HepG2 (cell line): Measurements from ENCODE around the gene OR2C1. TPM values are rescaled to one million over a fixed set of nuclear protein-coding genes. Genes with fewer than 3 reads are reported as not detected.

Experiments
- ATAC-seq: fragments of 200-7000 bp; cut with Tn5 transposase; 3 replicates; pipeline ENCODE4 v1.9.1; 2020; ENCODE audit warnings: mild to moderate bottlenecking, moderate library complexity
- BruUV-seq: library from RNA; stranded (reverse); fragments of 400-500 nt; replicated peaks from 2 replicates; lab custom pipeline; 2021; lab: Mats Ljungman, UMichigan
- CTCF ChIA-PET: fragments of 300-600 bp; formaldehyde crosslinking; extraction: SDS; loops from one replicate; lab custom pipeline; 2021; ENCODE audit warnings: low total read pairs, inconsistent platforms, low intra/inter-chr PET ratio; lab: Yijun Ruan, JAX
- POLR2A ChIA-PET: fragments of 350-600 bp; sonication (Branson Sonifier 250); formaldehyde crosslinking; loops from one replicate; lab custom pipeline; 2020; ENCODE audit warnings: antibody characterized with exemption, inconsistent platforms; lab: Yijun Ruan, JAX
- DNase-seq: peaks from one replicate; pipeline ENCODE4 v3.0.0-alpha.2; 2015; ENCODE audit warnings: low spot score
- FAIRE-seq: peaks from 3 replicates; lab custom pipeline; 2011; peaks lifted over from hg19 to GRCh38; lab: Jason Lieb, UNC
- H2AFZ ChIP-seq: one replicate; pipeline ENCODE4 v1.6.1; 2011; ENCODE audit warnings: low read length, inconsistent platforms
- H3K27ac ChIP-seq: fragments of 300-600 bp; 3 replicates; pipeline ENCODE4 v1.8.0; 2011; ENCODE audit warnings: mixed run types, mild to moderate bottlenecking, mixed read lengths, low read length, inconsistent platforms; ENCODE audit not compliant: insufficient read depth; ENCODE audit errors: extremely low read length
- H3K27me3 ChIP-seq, 2 experiments: fragments of 200-600 bp in 1 of 2; 2 replicates in 1 of 2; 3 replicates in 1 of 2; pipeline versions ENCODE4 v1.6.0 to v1.8.0; 2011; ENCODE audit warnings: low read length in 2 of 2, mild to moderate bottlenecking in 2 of 2, moderate library complexity in 2 of 2, inconsistent platforms in 1 of 2; ENCODE audit not compliant: insufficient read depth in 2 of 2, control insufficient read depth in 1 of 2
- H3K36me3 ChIP-seq, 2 experiments: fragments of 200-600 bp in 1 of 2; replicated peaks in 1 of 2; 2 replicates in 1 of 2; 3 replicates in 1 of 2; pipeline versions ENCODE4 v1.5.1 to v1.8.0; 2011; ENCODE audit warnings: low read length in 2 of 2, inconsistent platforms in 1 of 2; ENCODE audit not compliant: insufficient read depth in 2 of 2, control insufficient read depth in 1 of 2
- H3K4me1 ChIP-seq: 2 replicates; pipeline ENCODE4 v1.5.1; 2012; ENCODE audit warnings: low read length, inconsistent platforms; ENCODE audit not compliant: insufficient read depth
- H3K4me2 ChIP-seq: 2 replicates; pipeline ENCODE4 v1.6.0; 2011; ENCODE audit warnings: low read depth, low read length, inconsistent platforms
- H3K4me3 ChIP-seq, 3 experiments: fragments of 200-600 bp in 1 of 3; sonication (generic), shearing (Covaris generic) in 1 of 3; replicated peaks in 1 of 3; 2 replicates each; pipeline ENCODE4 v1.5.1; 2011 to 2016; ENCODE audit warnings: low read length in 3 of 3, inconsistent platforms in 2 of 3, low read depth in 2 of 3, mild to moderate bottlenecking in 2 of 3, control low read depth in 1 of 3, mixed read lengths in 1 of 3; ENCODE audit not compliant: insufficient read depth in 1 of 3
- H3K79me2 ChIP-seq: one replicate; pipeline ENCODE4 v1.6.1; 2011; ENCODE audit warnings: low read length, inconsistent platforms; ENCODE audit not compliant: insufficient read depth
- H3K9ac ChIP-seq: 2 replicates; pipeline ENCODE4 v1.6.0; 2011; ENCODE audit warnings: mild to moderate bottlenecking, low read depth, low read length, inconsistent platforms; ENCODE audit not compliant: insufficient read depth
- H3K9me3 ChIP-seq: 2 replicates; pipeline ENCODE4 v1.5.1; 2012; ENCODE audit warnings: mild to moderate bottlenecking, low read length
- H4K20me1 ChIP-seq: 2 replicates; pipeline ENCODE4 v1.6.0; 2011; ENCODE audit warnings: inconsistent platforms, mild to moderate bottlenecking, low read length, moderate library complexity; ENCODE audit not compliant: insufficient read depth
- CEBPB ChIP-seq: IDR thresholded peaks from 2 replicates; pipeline ENCODE4 v1.6.1; 2011; ENCODE audit warnings: low read depth, low read length, improper control_type of control experiment, borderline replicate concordance
- LCORL ChIP-seq, 2 experiments: fragments of 450-650 bp in 1 of 2; sonication (generic) in 1 of 2; formaldehyde crosslinking in 1 of 2; IDR thresholded peaks; 2 replicates each; pipeline versions ENCODE4 v1.5.0 to v1.6.1; 2017 to 2020; ENCODE audit warnings: antibody characterized with exemption in 1 of 2, missing genetic modification reagents in 1 of 2
- MAFK ChIP-seq, 2 experiments: IDR thresholded peaks in 1 of 2; conservative IDR thresholded peaks in 1 of 2; 2 replicates each; pipeline ENCODE4 v1.6.1; 2011; ENCODE audit warnings: improper control_type of control experiment in 2 of 2, low read length in 2 of 2
- MED1 ChIP-seq: sonication (generic); formaldehyde crosslinking; IDR thresholded peaks from 2 replicates; pipeline ENCODE4 v1.4.0; 2020; ENCODE audit warnings: missing genetic modification reagents
- NFE2L2 ChIP-seq: fragments of 150-350 bp; IDR thresholded peaks from 2 replicates; pipeline ENCODE4 v1.6.1; 2014; ENCODE audit warnings: low read length
- RNF2 ChIP-seq: fragments of 450-650 bp; conservative IDR thresholded peaks from 2 replicates; pipeline ENCODE4 v1.6.1; 2016; ENCODE audit warnings: low read depth
- U2AF1 ChIP-seq: fragments of 200-400 bp; formaldehyde crosslinking; optimal IDR thresholded peaks from 2 replicates; pipeline ENCODE3; 2017; ENCODE audit warnings: mild to moderate bottlenecking, low read depth, low read length
- ZMAT3 ChIP-seq: sonication (generic); formaldehyde crosslinking; conservative IDR thresholded peaks from 2 replicates; pipeline ENCODE4 v1.7.0; 2021; ENCODE audit warnings: missing genetic modification reagents
- ZNF343 ChIP-seq: sonication (generic); formaldehyde crosslinking; IDR thresholded peaks from 2 replicates; pipeline ENCODE4 v1.4.0; 2020; ENCODE audit warnings: mild to moderate bottlenecking, missing genetic modification reagents
- ZNF761 ChIP-seq: sonication (generic); formaldehyde crosslinking; conservative IDR thresholded peaks from 2 replicates; pipeline ENCODE4 v1.4.0; 2020; ENCODE audit warnings: mild to moderate bottlenecking, missing genetic modification reagents
- WGBS: methylation state at CpG from one replicate; pipeline ENCODE4 v1.1.6; 2017; ENCODE audit warnings: low lambda C conversion rate; 5-methylcytosine and 5-hydroxymethylcytosine counted together
- in situ Hi-C: cut with HindIII; loops from 2 replicates; pipeline ENCODE4 v1.10.0; 2017; ENCODE audit warnings: low pct_unique_long_range_greater_than_20kb; ENCODE audit not compliant: extremely low pct_ligation_motif_present
- intact Hi-C: fragments of 100-400 bp; cut with micrococcal nuclease; formaldehyde crosslinking; loops from one replicate; pipeline ENCODE4 v1.10.0; 2022; ENCODE audit not compliant: unreplicated experiment
- polyA plus RNA-seq, 8 experiments: library from polyadenylated mRNA; depleted of rRNA in 3 of 8; stranded (reverse) in 7 of 8; unstranded in 1 of 8; fragments of >200 nt; fragmentation: Illumina TruSeq in 4 of 8; extraction: Trizol in 4 of 8; gene quantifications; 2 replicates each; pipeline versions ENCODE4 v1.2.1 to v1.2.3, GENCODE V29; 2011 to 2016; ENCODE audit warnings: low read depth in 4 of 8, missing spikeins in 1 of 8, mixed read lengths in 1 of 8; ENCODE audit not compliant: insufficient read depth in 1 of 8
- total RNA-seq, 5 experiments: library from RNA; depleted of rRNA; stranded (reverse); fragments of >200 nt; fragmentation: Illumina TruSeq; extraction: Trizol; gene quantifications; 2 replicates each; pipeline ENCODE4 v1.2.3, GENCODE V29; 2016; ENCODE audit warnings: low read depth in 1 of 5

The OR2C1 gene
- total and polyA plus RNA-seq, 2 of the 13 experiments (the other 11 are each of a cell fraction or from before 2014, with no cell fraction given) = not detected

DNA sequence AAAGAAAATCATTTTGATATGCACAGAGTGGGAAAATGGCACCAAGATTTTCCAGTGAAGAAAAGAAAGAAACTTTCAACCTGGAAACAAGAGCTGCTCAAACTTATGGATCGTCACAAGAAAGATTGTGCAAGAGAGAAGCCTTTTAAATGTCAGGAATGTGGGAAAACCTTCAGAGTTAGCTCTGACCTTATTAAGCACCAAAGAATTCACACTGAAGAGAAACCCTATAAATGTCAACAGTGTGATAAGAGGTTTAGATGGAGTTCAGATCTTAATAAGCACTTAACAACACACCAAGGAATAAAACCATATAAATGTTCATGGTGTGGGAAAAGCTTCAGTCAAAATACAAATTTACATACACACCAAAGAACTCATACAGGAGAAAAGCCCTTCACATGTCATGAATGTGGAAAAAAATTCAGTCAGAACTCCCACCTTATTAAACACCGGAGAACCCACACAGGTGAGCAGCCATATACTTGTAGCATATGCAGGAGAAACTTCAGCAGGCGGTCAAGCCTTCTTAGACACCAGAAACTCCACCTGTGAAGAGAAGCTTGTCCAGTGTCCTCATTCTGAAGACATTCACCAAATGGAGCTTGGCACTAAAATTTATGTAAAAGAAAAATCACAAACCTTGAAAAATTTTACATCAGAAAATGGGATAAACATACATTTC lies 38.2 kb upstream of the OR2C1 start:
- WGBS = 56% methylated on average over 3 of the region's 3 CpGs
- Histone ChIP-seq H3K4me2 (no peak overlapping the region), H3K27me3 (no peaks in the 10 kb centered on the region), H4K20me1 (no peaks in the 10 kb centered on the region), H3K79me2 (no peaks in the 10 kb centered on the region), H3K9me3 (no peaks in the 10 kb centered on the region), H3K27ac (no peak overlapping the region), H3K4me3 (no peak overlapping the region), H3K9ac (no peak overlapping the region), H2AFZ (no peak overlapping the region), H3K36me3 (no peaks in the 10 kb centered on the region), H3K4me1 (peaks cover 16% of the 10 kb centered on the region)
- POLR2A ChIA-PET = interaction anchor here (0.9 kb wide), 1 partner anchor 47 kb away, joined by 3 read pairs; no protein-coding TSS in a partner anchor
- CTCF ChIA-PET = no interaction called here
- no TSS peak for BruUV-seq
- no peak for ATAC-seq
- intact Hi-C loops = no loop called here
- no peak for FAIRE-seq
- in situ Hi-C loops = no loop called here
- TF ChIP-seq CEBPB = peak; percentile 64
- no peak for TF ChIP-seq ZMAT3
- no peak for DNase-seq

DNA sequence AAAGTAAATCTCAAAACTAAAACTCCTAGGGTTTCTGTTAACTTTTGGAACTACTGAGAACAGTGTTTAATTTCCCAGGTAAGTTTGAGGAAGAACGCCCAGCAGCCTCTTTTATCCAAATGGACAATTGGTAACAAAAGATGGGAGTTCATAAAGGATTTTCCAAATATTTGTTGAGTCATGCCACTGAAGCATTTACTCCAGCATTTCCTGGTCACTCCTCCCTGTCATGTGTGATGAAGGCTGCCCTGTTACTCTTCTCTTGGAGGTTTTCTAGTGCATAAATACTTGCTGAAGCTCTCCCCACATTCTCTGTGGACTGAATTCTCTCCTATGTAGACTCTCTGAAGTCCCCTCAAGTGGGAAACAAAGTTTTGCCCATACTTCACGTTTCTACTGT lies 33.9 kb upstream of the OR2C1 start:
- H4K20me1 ChIP-seq = no peaks in the 10 kb centered on the region
- DNase-seq = peak; percentile 12
- TF ChIP-seq ZNF343 (CRISPR knock-in tag) (no peak), MED1 (CRISPR knock-in tag) (no peak), MAFK (conservative IDR thresholded peaks at IDR 0.05 in 1 of 2, IDR thresholded peaks at IDR 0.05 in 1 of 2; ENCODE audit: low read length in 2 of 2) (peak; percentile 31 to 32; a peak in 1 of 4 replicates), LCORL (IDR thresholded peaks at IDR 0.05) (no peak), LCORL (CRISPR knock-in tag; IDR thresholded peaks at IDR 0.05) (no peak), RNF2 (no peak), NFE2L2 (peak; percentile 88), U2AF1 (no peak), ZNF761 (no peak)
- H3K27ac ChIP-seq = no peak overlapping the region
- no TSS peak for BruUV-seq
- intact Hi-C loops = no loop called here
- no peaks in the 10 kb centered on the region for H3K27me3 ChIP-seq
- peak overlapping the region; percentile 28; the same call in 1 of the 2 replicates for H3K4me2 ChIP-seq
- in situ Hi-C loops = no loop called here
- H3K79me2 ChIP-seq = no peaks in the 10 kb centered on the region
- no peaks in the 10 kb centered on the region for H3K9me3 ChIP-seq
- WGBS = 34% methylated on average over 2 of the region's 2 CpGs
- H3K9ac ChIP-seq = no peak overlapping the region
- POLR2A ChIA-PET = no interaction called here
- no peak overlapping the region for H3K4me3 ChIP-seq
- H3K36me3 ChIP-seq = no peaks in the 10 kb centered on the region
- CTCF ChIA-PET = no interaction called here
- peak; percentile 38; the same call in 1 of the 3 replicates for ATAC-seq
- no peak overlapping the region for H2AFZ ChIP-seq
- peak; percentile 26 for FAIRE-seq
- peaks cover 29% of the 10 kb centered on the region for H3K4me1 ChIP-seq
